WI38 (cell line): Measurements from ENCODE around the gene SMIM9.

Source experiments
- H3K4me3 ChIP-seq: 2 replicates; pipeline ENCODE4 v1.5.1; 2011; ENCODE audit warnings: low read depth, mild to moderate bottlenecking, control low read depth, low read length
- TF ChIP-seq, protein P1 (sequence below): IDR thresholded peaks from 2 replicates; pipeline ENCODE4 v1.5.1; 2012; ENCODE audit warnings: low read depth, mild to moderate bottlenecking, control low read depth, low read length

The SMIM9 gene

GRCh38 chrX:154812341-154813101 lies 21.9 kb downstream of the SMIM9 start:
- TF ChIP-seq, protein P1, sequence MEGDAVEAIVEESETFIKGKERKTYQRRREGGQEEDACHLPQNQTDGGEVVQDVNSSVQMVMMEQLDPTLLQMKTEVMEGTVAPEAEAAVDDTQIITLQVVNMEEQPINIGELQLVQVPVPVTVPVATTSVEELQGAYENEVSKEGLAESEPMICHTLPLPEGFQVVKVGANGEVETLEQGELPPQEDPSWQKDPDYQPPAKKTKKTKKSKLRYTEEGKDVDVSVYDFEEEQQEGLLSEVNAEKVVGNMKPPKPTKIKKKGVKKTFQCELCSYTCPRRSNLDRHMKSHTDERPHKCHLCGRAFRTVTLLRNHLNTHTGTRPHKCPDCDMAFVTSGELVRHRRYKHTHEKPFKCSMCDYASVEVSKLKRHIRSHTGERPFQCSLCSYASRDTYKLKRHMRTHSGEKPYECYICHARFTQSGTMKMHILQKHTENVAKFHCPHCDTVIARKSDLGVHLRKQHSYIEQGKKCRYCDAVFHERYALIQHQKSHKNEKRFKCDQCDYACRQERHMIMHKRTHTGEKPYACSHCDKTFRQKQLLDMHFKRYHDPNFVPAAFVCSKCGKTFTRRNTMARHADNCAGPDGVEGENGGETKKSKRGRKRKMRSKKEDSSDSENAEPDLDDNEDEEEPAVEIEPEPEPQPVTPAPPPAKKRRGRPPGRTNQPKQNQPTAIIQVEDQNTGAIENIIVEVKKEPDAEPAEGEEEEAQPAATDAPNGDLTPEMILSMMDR = no peak
- no peak overlapping the region for H3K4me3 ChIP-seq

DNA sequence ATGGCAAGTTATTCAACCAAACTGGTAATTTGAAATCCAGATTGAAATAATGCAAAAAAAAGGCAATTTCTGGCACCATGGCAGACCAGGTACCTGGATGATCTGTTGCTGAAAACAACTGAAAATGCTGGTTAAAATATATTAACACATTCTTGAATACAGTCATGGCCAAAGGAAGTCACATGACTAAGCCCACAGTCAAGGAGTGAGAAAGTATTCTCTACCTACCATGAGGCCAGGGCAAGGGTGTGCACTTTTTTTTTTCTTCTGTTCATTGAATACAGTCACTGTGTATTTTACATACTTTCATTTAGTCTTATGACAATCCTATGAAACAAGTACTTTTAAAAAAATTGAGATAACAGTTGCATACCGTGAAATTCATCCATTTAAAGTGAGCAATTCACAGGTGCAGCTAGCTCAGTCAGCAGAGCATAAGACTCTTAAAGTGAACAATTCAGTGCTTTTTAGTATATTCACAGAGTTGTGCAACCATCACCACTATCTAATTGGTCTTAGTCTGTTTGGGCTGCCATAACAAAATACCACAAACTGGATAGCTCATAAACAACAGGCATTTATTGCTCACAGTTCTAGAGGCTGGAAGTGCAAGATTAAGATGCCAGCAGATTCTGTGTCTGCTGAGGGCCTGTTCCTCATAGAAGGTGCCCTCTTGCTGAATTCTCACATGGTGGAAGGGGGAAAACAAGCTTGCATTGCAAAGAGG lies 24.4 kb downstream of the SMIM9 start:
- H3K4me3 ChIP-seq = no peak overlapping the region
- TF ChIP-seq, protein P1 = no peak

- TF ChIP-seq, protein P1 = no peak
- no peak overlapping the region for H3K4me3 ChIP-seq
Measured at GRCh38 chrX:154806837-154807501, 27.5 kb downstream of the SMIM9 start.

DNA sequence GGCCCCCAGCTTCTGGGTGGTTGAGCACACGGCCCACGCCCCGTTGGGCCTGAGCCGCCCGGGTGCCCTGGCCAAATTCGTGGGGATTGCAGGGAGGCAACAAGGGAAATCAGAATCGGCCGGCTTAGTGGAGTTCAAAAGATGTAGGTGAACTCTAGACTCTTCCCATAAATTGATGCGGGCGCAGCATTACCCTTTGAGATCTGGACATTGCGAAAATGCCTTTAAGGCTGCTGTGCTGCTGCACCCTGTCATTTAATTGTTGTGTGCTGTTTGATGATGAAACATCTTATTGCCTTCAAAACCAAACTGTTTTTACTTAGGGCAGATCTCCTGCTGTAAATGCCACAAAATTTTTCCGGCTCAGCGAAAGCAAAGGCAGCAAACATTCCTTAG lies 28.8 kb downstream of the SMIM9 start:
- H3K4me3 ChIP-seq = peak overlapping the region; percentile 67
- TF ChIP-seq, protein P1 = no peak

GRCh38 chrX:154804957-154805695 lies 29.3 kb downstream of the SMIM9 start, which contains the start of gene MPP1:
MPP1 (minus strand) TSS chrX:154805485; CDS start chrX:154805373, 112 bp downstream.
- TF ChIP-seq, protein P1 = no peak
- peak within 1 kb of the TSS; percentile 67 for H3K4me3 ChIP-seq

- H3K4me3 ChIP-seq = peak overlapping the region; percentile 67
Measured at GRCh38 chrX:154804261-154804956, 30.1 kb downstream of the SMIM9 start.

More at GRCh38 chrX:154804261-154804956, 30.1 kb downstream of the SMIM9 start:
- TF ChIP-seq, protein P1 = no peak
